ENCODE data around the gene ELMO1. TPM values are rescaled to one million over a fixed set of nuclear protein-coding genes. Genes with fewer than 3 reads are reported as not detected.

Gene ELMO1
- total RNA-seq, 1 donor from 2014 or later = 60.1 TPM

GRCh38 chr7:37357637-37357996, 91.0 kb downstream of the ELMO1 start:
- Histone ChIP-seq H3K4me3 (no peak overlapping the region), H3K27ac (no peak overlapping the region), H3K9me3 (no peaks in the 10 kb centered on the region), H3K4me1 (peaks cover 49% of the 10 kb centered on the region), H3K36me3 (no peaks in the 10 kb centered on the region), H3K27me3 (ENCODE audit: low read depth) (no peaks in the 10 kb centered on the region)
- ATAC-seq (no peak), DNase-seq (no peak)
- no peak for TF ChIP-seq CTCF (IDR thresholded peaks at IDR 0.05)
- intact Hi-C loops (cut with DNase I) = no loop called here

DNA sequence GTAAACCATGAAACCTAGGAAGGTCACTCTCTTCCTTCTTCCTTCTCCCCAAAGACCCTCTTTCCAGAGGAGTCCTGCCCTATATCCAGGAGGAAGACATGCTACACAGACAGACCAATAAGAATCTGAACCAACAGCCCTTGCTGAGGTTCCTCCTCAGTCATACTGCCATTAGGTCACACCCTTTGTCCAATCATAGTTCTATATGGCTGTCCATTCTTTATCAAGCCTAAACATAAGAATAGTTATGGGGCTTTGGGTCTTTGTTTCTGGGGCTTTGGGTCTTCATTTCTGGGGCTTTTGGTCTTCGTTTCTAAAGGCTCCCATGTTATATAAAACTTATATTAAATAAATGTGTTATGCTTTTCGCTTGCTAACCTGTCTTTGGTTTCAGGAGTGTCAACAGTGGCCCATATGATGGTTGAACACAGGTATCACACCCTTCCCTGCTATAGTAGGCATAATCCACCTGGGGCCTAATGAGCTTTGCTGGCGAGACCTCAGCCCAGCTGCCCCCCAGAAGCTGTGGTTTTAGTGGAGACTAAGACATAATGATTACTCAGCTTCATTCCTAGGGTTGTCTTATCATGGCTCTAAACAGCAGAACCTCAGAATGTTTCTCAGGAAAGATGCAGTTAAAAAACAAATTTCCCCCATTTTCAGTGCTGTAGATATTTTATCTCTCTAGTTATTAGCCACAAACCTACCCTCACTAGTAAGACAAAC, 91.6 kb downstream of the ELMO1 start:
- no peaks in the 10 kb centered on the region for H3K9me3 ChIP-seq

GRCh38 chr7:37354656-37355131, 94.0 kb downstream of the ELMO1 start:
- Histone ChIP-seq H3K27me3 (ENCODE audit: low read depth) (no peaks in the 10 kb centered on the region), H3K27ac (peak overlapping the region; percentile 75), H3K4me3 (no peak overlapping the region), H3K9me3 (no peaks in the 10 kb centered on the region), H3K4me1 (peaks cover 76% of the 10 kb centered on the region), H3K36me3 (no peaks in the 10 kb centered on the region)
- DNase-seq (peak; percentile 77), ATAC-seq (peak; percentile 87 to 90)
- TF ChIP-seq CTCF (IDR thresholded peaks at IDR 0.05) = no peak
- intact Hi-C loops (cut with DNase I) = no loop called here

More for the DNA sequence above, 91.6 kb downstream of the ELMO1 start:
- intact Hi-C loops (cut with DNase I) = no loop called here
- Histone ChIP-seq H3K36me3 (no peaks in the 10 kb centered on the region), H3K4me3 (no peak overlapping the region), H3K4me1 (peaks cover 55% of the 10 kb centered on the region), H3K27ac (no peak overlapping the region), H3K27me3 (ENCODE audit: low read depth) (no peaks in the 10 kb centered on the region)
- ATAC-seq (no peak), DNase-seq (no peak)
- no peak for TF ChIP-seq CTCF (IDR thresholded peaks at IDR 0.05)

- intact Hi-C loops (cut with DNase I) = no loop called here
- ATAC-seq (no peak), DNase-seq (no peak)
- Histone ChIP-seq H3K27ac (peak overlapping the region; percentile 75), H3K27me3 (ENCODE audit: low read depth) (no peaks in the 10 kb centered on the region), H3K36me3 (no peaks in the 10 kb centered on the region), H3K4me3 (no peak overlapping the region), H3K4me1 (peaks cover 76% of the 10 kb centered on the region), H3K9me3 (no peaks in the 10 kb centered on the region)
- TF ChIP-seq CTCF (IDR thresholded peaks at IDR 0.05) = no peak
These were observed 94.6 kb downstream of the ELMO1 start for GRCh38 chr7:37353949-37354655.

- no peaks in the 10 kb centered on the region for H3K27me3 ChIP-seq (ENCODE audit: low read depth)
- ATAC-seq = peak; percentile 41 to 44
- H3K27ac ChIP-seq = peak overlapping the region; percentile 75
- no peak for DNase-seq
- H3K9me3 ChIP-seq = no peaks in the 10 kb centered on the region
- peaks cover 76% of the 10 kb centered on the region for H3K4me1 ChIP-seq
- H3K4me3 ChIP-seq = peak overlapping the region; percentile 42
- TF ChIP-seq CTCF (IDR thresholded peaks at IDR 0.05) = peak; percentile 39
- no peaks in the 10 kb centered on the region for H3K36me3 ChIP-seq
- intact Hi-C loops (cut with DNase I) = no loop called here
These were observed 95.4 kb downstream of the ELMO1 start for GRCh38 chr7:37352974-37353948.

Measured in lower lobe of right lung (tissue), 2 donors.